GM19455 (cell line): ENCODE measurements around the gene XRN2.

Experiments
- ATAC-seq: cut with Tn5 transposase; IDR thresholded peaks from one replicate; pipeline ENCODE4 v1.9.1; 2021; ENCODE audit not compliant: unreplicated experiment

Gene XRN2

GRCh38 chr20:21291026-21291425, 12.1 kb upstream of the XRN2 start:
- ATAC-seq: no peak

GRCh38 chr20:21294755-21295154, 8.4 kb upstream of the XRN2 start:
- no peak for ATAC-seq

- no peak for ATAC-seq
Observed at GRCh38 chr20:21301940-21302663, 1.0 kb upstream of the XRN2 start.

GRCh38 chr20:21302664-21303060, 469 bp upstream of the XRN2 start:
- ATAC-seq: no peak

- peak; percentile 16 for ATAC-seq
Observed at GRCh38 chr20:21303872-21304586, 898 bp downstream of the XRN2 start.

GRCh38 chr20:21308340-21308739, 5.2 kb downstream of the XRN2 start:
- ATAC-seq: no peak

- no peak for ATAC-seq
Observed at GRCh38 chr20:21309678-21310467, 6.7 kb downstream of the XRN2 start.

GRCh38 chr20:21312813-21313474, 9.8 kb downstream of the XRN2 start:
- no peak for ATAC-seq

- ATAC-seq: no peak
Observed at GRCh38 chr20:21315138-21315537, 12.0 kb downstream of the XRN2 start.

GRCh38 chr20:21322083-21322710, 19.1 kb downstream of the XRN2 start:
- ATAC-seq: no peak

GRCh38 chr20:21322921-21323331, 19.8 kb downstream of the XRN2 start:
- ATAC-seq: no peak

GRCh38 chr20:21323640-21324039, 20.5 kb downstream of the XRN2 start:
- no peak for ATAC-seq

GRCh38 chr20:21324126-21324525, 21.0 kb downstream of the XRN2 start:
- no peak for ATAC-seq

- no peak for ATAC-seq
Observed at GRCh38 chr20:21325296-21325695, 22.2 kb downstream of the XRN2 start.

GRCh38 chr20:21326700-21327099, 23.6 kb downstream of the XRN2 start:
- ATAC-seq: no peak

GRCh38 chr20:21336455-21337151, 33.5 kb downstream of the XRN2 start:
- ATAC-seq: no peak

- ATAC-seq: no peak
Observed at GRCh38 chr20:21338291-21338690, 35.2 kb downstream of the XRN2 start.

GRCh38 chr20:21339499-21339898, 36.4 kb downstream of the XRN2 start:
- no peak for ATAC-seq

GRCh38 chr20:21340991-21341697, 38.0 kb downstream of the XRN2 start:
- no peak for ATAC-seq
